Measurements from ENCODE around the gene LDLRAD1. TPM values are rescaled to one million over a fixed set of nuclear protein-coding genes. Genes with fewer than 3 reads are reported as not detected.
A peak's percentile ranks its signal among the peaks of the same experiment; 100 is the strongest.

LDLRAD1 gene
- total RNA-seq, 1 experiment from 2014 or later: 1.6 TPM

DNA sequence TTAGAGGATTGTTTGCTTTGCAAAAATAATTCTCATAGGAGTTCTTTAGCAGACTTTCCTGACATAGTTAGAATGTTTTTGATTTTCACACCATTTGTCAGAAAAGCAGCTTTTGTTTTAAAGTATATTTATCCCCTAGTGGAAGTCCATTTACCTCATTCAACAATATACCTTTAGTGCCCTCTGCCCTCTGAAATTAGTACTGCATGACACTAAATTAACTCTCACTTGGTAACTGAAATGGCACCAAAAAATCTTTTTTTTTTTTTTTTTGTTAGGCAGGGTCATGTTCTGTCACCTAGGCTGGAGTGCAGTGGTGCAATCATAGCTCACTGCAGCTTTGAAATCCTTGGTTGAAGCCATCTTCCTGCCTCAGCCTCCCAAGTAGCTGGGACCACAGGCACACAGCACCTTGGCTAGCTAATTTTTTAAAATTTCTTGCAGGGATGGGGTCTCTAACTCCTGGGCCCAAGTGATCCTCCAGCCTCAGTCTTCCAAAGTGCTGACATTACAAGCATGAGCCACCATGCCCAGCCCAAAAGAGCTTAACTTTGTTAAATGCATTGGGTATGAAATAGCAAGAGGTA lies 58.2 kb downstream of the LDLRAD1 start:
- DNase-seq: no peak
- Histone ChIP-seq H2AFZ (no peak overlapping the region), H3K27ac (no peak overlapping the region), H3K9me3 (ENCODE audit: insufficient read depth, low read depth) (no peaks in the 10 kb centered on the region), H4K20me1 (ENCODE audit: insufficient read depth) (0 out of 2 replicates have a peak, but pooled peaks cover 3% of the 10 kb centered on the region), H3K4me1 (replicated peaks; ENCODE audit: insufficient read depth) (peaks cover 26% of the 10 kb centered on the region), H3K79me2 (ENCODE audit: low read depth) (peaks cover 3% of the 10 kb centered on the region; the same call in 1 of the 2 replicates), H3K4me3 (no peak overlapping the region), H3F3A (ENCODE audit: insufficient read depth, low read depth) (peaks cover 29% of the 10 kb centered on the region), H3K4me2 (no peak overlapping the region), H3K9me2 (ENCODE audit: insufficient read depth) (no peaks in the 10 kb centered on the region), H3K27me3 (ENCODE audit: insufficient read depth, low read depth) (no peaks in the 10 kb centered on the region), H3K36me3 (ENCODE audit: low read depth) (peaks cover 30% of the 10 kb centered on the region)
- CTCF ChIA-PET: interaction anchor here (0.5 to 1.9 kb wide), 14 partner anchors 10 to 1029 kb away, joined by 3 to 20 read pairs (median 6); partner anchors contain the start of genes IFT25, LRRC42 and TMEM59
- no peak for TF ChIP-seq EZH2 (IDR thresholded peaks at IDR 0.05; ENCODE audit: low read depth)
- TF ChIP-seq CTCF (conservative IDR thresholded peaks at IDR 0.05): peak; percentile 75
- POLR2A ChIA-PET (ENCODE audit: unreplicated experiment): interaction anchor here (0.6 kb wide), 1 partner anchor 68 kb away, joined by 5 read pairs; no protein-coding TSS in a partner anchor
- no TSS peak for BruUV-seq (replicated peaks)
- intact Hi-C loops (cut with micrococcal nuclease; ENCODE audit: unreplicated experiment): loop anchor here (5.0 kb wide), 1 partner anchor 58 kb away; the partner anchor contains the start of gene LDLRAD1

Small RNAs within 50 kb of the gene (microRNA-seq; reads per million reads assigned to microRNA genes)
- not detected for gene MIR4781 (ENCODE audit: borderline number of aligned reads, borderline replicate concordance)

Other genes with a start within 250 kb of the LDLRAD1 start
- 29.7 and 47.6 TPM in 2 replicates for gene NDC1, start 179.9 kb downstream of the LDLRAD1 start, total RNA-seq (2021)
- 23.3 and 26.1 TPM in 2 replicates for gene YIPF1, start 128.4 kb downstream of the LDLRAD1 start, total RNA-seq (2021)
- gene DIO1, start 124.0 kb downstream of the LDLRAD1 start, total RNA-seq (2021): not detected in 2 replicates
- 98.8 and 128 TPM in 2 replicates for gene IFT25, start 72.5 kb downstream of the LDLRAD1 start, total RNA-seq (2021)
- gene LRRC42, start 71.8 kb downstream of the LDLRAD1 start, total RNA-seq (2021): 78.7 and 82.7 TPM in 2 replicates
- gene TMEM59, start 35.0 kb upstream of the LDLRAD1 start, total RNA-seq (2021): 239 and 287 TPM in 2 replicates
- 8.8 and 11.5 TPM in 2 replicates for gene TCEANC2, start 35.4 kb upstream of the LDLRAD1 start, total RNA-seq (2021)
- gene CDCP2, start 134.8 kb upstream of the LDLRAD1 start, total RNA-seq (2021): not detected in 2 replicates
- gene CYB5RL, start 181.8 kb upstream of the LDLRAD1 start, total RNA-seq (2021): 6.5 and 6.7 TPM in 2 replicates
- 180 and 198 TPM in 2 replicates for gene MRPL37, start 182.0 kb upstream of the LDLRAD1 start, total RNA-seq (2021)